Caco-2 (cell line): ENCODE data around the gene AMFR. TPM values are rescaled to one million over a fixed set of nuclear protein-coding genes. Genes with fewer than 3 reads are reported as not detected.
"Not testable (repeated sequence)": the region's sequence is repeated elsewhere in the genome, so short reads cannot be mapped to it uniquely, and the experiment has no call there.

ENCODE experiments used
- BruUV-seq: library from RNA; stranded (reverse); fragments of 400-500 nt; replicated peaks from 2 replicates; lab custom pipeline; 2021; lab: Mats Ljungman, UMichigan
- CTCF ChIA-PET: fragments of 300-600 bp; sonication (Branson Sonifier 250); formaldehyde crosslinking; loops from one replicate; lab custom pipeline; 2022; ENCODE audit warnings: antibody characterized with exemption; lab: Charles Lee
- POLR2A ChIA-PET: fragments of 300-600 bp; sonication (Branson Sonifier 250); formaldehyde crosslinking; loops from one replicate; lab custom pipeline; 2022; ENCODE audit warnings: antibody characterized with exemption; lab: Charles Lee
- DNase-seq, 2 experiments: peaks; one replicate each; pipeline versions ENCODE4 v3.0.0 to v3.0.0-alpha.2; 2020 to 2022
- H3K27me3 ChIP-seq: replicated peaks from 2 replicates; pipeline ENCODE4 v1.6.0; 2011; ENCODE audit warnings: low read length; ENCODE audit not compliant: control insufficient read depth, insufficient read depth
- H3K36me3 ChIP-seq: 2 replicates; pipeline ENCODE4 v1.5.1; 2011; ENCODE audit warnings: low read length; ENCODE audit not compliant: control insufficient read depth, insufficient read depth
- H3K4me1 ChIP-seq: fragments of 250-450 bp; sonication (Bioruptor Pico); 2 replicates; pipeline ENCODE4 v1.5.1; 2020; ENCODE audit warnings: mild to moderate bottlenecking
- H3K4me3 ChIP-seq: 2 replicates; pipeline ENCODE4 v1.5.1; 2011; ENCODE audit warnings: low read depth, mild to moderate bottlenecking, control low read depth, low read length
- H3K9me3 ChIP-seq: fragments of 250-450 bp; sonication (Bioruptor Pico); 2 replicates; pipeline ENCODE4 v1.5.1; 2020; ENCODE audit warnings: mild to moderate bottlenecking, moderate library complexity
- H3K27ac Mint-ChIP-seq: one replicate; pipeline ENCODE4 v1.8.0; 2022; ENCODE audit warnings: mixed read lengths; ENCODE audit not compliant: unreplicated experiment
- H3K27me3 Mint-ChIP-seq: one replicate; pipeline ENCODE4 v1.8.0; 2022; ENCODE audit warnings: mixed read lengths; ENCODE audit not compliant: insufficient read depth, unreplicated experiment
- H3K36me3 Mint-ChIP-seq: one replicate; pipeline ENCODE4 v1.8.0; 2022; ENCODE audit warnings: mild to moderate bottlenecking, mixed read lengths; ENCODE audit not compliant: insufficient read depth, unreplicated experiment
- H3K4me1 Mint-ChIP-seq: one replicate; pipeline ENCODE4 v1.8.0; 2022; ENCODE audit warnings: low read depth, mixed read lengths; ENCODE audit not compliant: unreplicated experiment
- H3K4me3 Mint-ChIP-seq: one replicate; pipeline ENCODE4 v1.8.0; 2022; ENCODE audit warnings: mild to moderate bottlenecking, moderate library complexity, mixed read lengths; ENCODE audit not compliant: unreplicated experiment
- H3K9me3 Mint-ChIP-seq: one replicate; pipeline ENCODE4 v1.8.0; 2022; ENCODE audit warnings: mixed read lengths; ENCODE audit not compliant: unreplicated experiment
- CTCF ChIP-seq, 2 experiments: fragments of 200-600 bp in 1 of 2; IDR thresholded peaks; 1 replicate in 1 of 2; 2 replicates in 1 of 2; pipeline versions ENCODE4 v1.5.1 to v1.8.0; 2011 to 2022; ENCODE audit warnings: antibody characterized with exemption in 1 of 2, control low read depth in 1 of 2, inconsistent platforms in 1 of 2, low read depth in 1 of 2, low read length in 1 of 2, mild to moderate bottlenecking in 1 of 2, moderate library complexity in 1 of 2; ENCODE audit not compliant: insufficient read depth in 1 of 2, severe bottlenecking in 1 of 2, unreplicated experiment in 1 of 2
- intact Hi-C: fragments of 100-400 bp; cut with micrococcal nuclease; formaldehyde crosslinking; loops from one replicate; pipeline ENCODE4 v1.10.0; 2022; ENCODE audit not compliant: unreplicated experiment
- total RNA-seq: library from RNA; stranded (reverse); gene quantifications from 2 replicates; pipeline ENCODE4 v1.2.3, GENCODE V29; 2022

Gene AMFR
- total RNA-seq, 1 experiment from 2014 or later = 106 TPM

GRCh38 chr16:56399486-56399885 lies 25.9 kb downstream of the AMFR start:
- H3K27me3 ChIP-seq = no peaks in the 10 kb centered on the region
- no peak overlapping the region for H3K4me3 ChIP-seq
- CTCF ChIA-PET = no interaction called here
- DNase-seq = no peak
- no peak overlapping the region for H3K4me3 Mint-ChIP-seq
- no peak overlapping the region for H3K27ac Mint-ChIP-seq
- TF ChIP-seq CTCF (IDR thresholded peaks at IDR 0.05; ENCODE audit: insufficient read depth in 1 of 2, low read depth in 1 of 2, low read length in 1 of 2, severe bottlenecking in 1 of 2, unreplicated experiment in 1 of 2) = no peak
- H3K36me3 ChIP-seq = no peaks in the 10 kb centered on the region; the same call in 1 of the 2 replicates
- BruUV-seq = no TSS peak
- intact Hi-C loops = no loop called here
- POLR2A ChIA-PET = no interaction called here
- H3K4me1 ChIP-seq = no peaks in the 10 kb centered on the region
- H3K4me1 Mint-ChIP-seq = no peaks in the 10 kb centered on the region
- no peaks in the 10 kb centered on the region for H3K9me3 ChIP-seq
- H3K27me3 Mint-ChIP-seq = no peaks in the 10 kb centered on the region
- no peaks in the 10 kb centered on the region for H3K9me3 Mint-ChIP-seq
- peaks cover 46% of the 10 kb centered on the region for H3K36me3 Mint-ChIP-seq

GRCh38 chr16:56399047-56399446 lies 26.3 kb downstream of the AMFR start:
- no peak for DNase-seq
- Histone ChIP-seq H3K36me3 (no peaks in the 10 kb centered on the region; the same call in 1 of the 2 replicates), H3K9me3 (no peaks in the 10 kb centered on the region), H3K4me3 (no peak overlapping the region), H3K4me1 (no peaks in the 10 kb centered on the region), H3K27me3 (no peaks in the 10 kb centered on the region)
- CTCF ChIA-PET = no interaction called here
- POLR2A ChIA-PET = no interaction called here
- H3K4me3 Mint-ChIP-seq = no peak overlapping the region
- no peak for TF ChIP-seq CTCF (IDR thresholded peaks at IDR 0.05; ENCODE audit: insufficient read depth in 1 of 2, low read depth in 1 of 2, low read length in 1 of 2, severe bottlenecking in 1 of 2, unreplicated experiment in 1 of 2)
- peaks cover 47% of the 10 kb centered on the region for H3K36me3 Mint-ChIP-seq
- no peaks in the 10 kb centered on the region for H3K9me3 Mint-ChIP-seq
- no peaks in the 10 kb centered on the region for H3K4me1 Mint-ChIP-seq
- H3K27me3 Mint-ChIP-seq = no peaks in the 10 kb centered on the region
- BruUV-seq = no TSS peak
- intact Hi-C loops = no loop called here
- no peak overlapping the region for H3K27ac Mint-ChIP-seq

- H3K27me3 Mint-ChIP-seq, H3K4me1 Mint-ChIP-seq, POLR2A ChIA-PET, H3K27me3 ChIP-seq, H3K9me3 Mint-ChIP-seq, H3K9me3 ChIP-seq, intact Hi-C loops, H3K4me3 ChIP-seq, DNase-seq, H3K27ac Mint-ChIP-seq, H3K36me3 ChIP-seq, CTCF ChIA-PET, H3K4me3 Mint-ChIP-seq, H3K4me1 ChIP-seq, BruUV-seq: not testable (repeated sequence)
- H3K36me3 Mint-ChIP-seq = peaks cover 61% of the 10 kb centered on the region
Observed at GRCh38 chr16:56396724-56397123, 28.6 kb downstream of the AMFR start.

- no peaks in the 10 kb centered on the region for H3K9me3 ChIP-seq
- H3K4me3 Mint-ChIP-seq = no peak overlapping the region
- H3K4me1 Mint-ChIP-seq = no peaks in the 10 kb centered on the region
- no peak for DNase-seq
- H3K36me3 Mint-ChIP-seq = peaks cover 56% of the 10 kb centered on the region
- H3K27ac Mint-ChIP-seq = no peak overlapping the region
- H3K9me3 Mint-ChIP-seq = no peaks in the 10 kb centered on the region
- POLR2A ChIA-PET = no interaction called here
- H3K4me3 ChIP-seq = no peak overlapping the region
- intact Hi-C loops = no loop called here
- BruUV-seq = no TSS peak
- TF ChIP-seq CTCF (IDR thresholded peaks at IDR 0.05; ENCODE audit: insufficient read depth in 1 of 2, low read depth in 1 of 2, low read length in 1 of 2, severe bottlenecking in 1 of 2, unreplicated experiment in 1 of 2) = no peak
- no peaks in the 10 kb centered on the region for H3K27me3 Mint-ChIP-seq
- no peaks in the 10 kb centered on the region for H3K4me1 ChIP-seq
- peaks cover 2% of the 10 kb centered on the region for H3K36me3 ChIP-seq
- no peaks in the 10 kb centered on the region for H3K27me3 ChIP-seq
- CTCF ChIA-PET = no interaction called here
Observed at GRCh38 chr16:56389554-56389953, 35.8 kb downstream of the AMFR start.
